Fibroblast of skin of scalp (primary cell): ENCODE results near the gene ST8SIA4. TPM values are rescaled to one million over a fixed set of nuclear protein-coding genes. Genes with fewer than 3 reads are reported as not detected.
A peak's percentile ranks its signal among the peaks of the same experiment; 100 is the strongest.

Experiments
- DNase-seq: peaks from one replicate; pipeline ENCODE4 v3.0.0-alpha.2; 2013
- polyA plus RNA-seq, 2 experiments: library from polyadenylated mRNA; unstranded; fragments of 120-200 nt; gene quantifications; one replicate each; pipeline ENCODE4 v1.2.1, GENCODE V29; 2013; ENCODE audit not compliant: insufficient read length in 2 of 2

ST8SIA4 gene, protein sequence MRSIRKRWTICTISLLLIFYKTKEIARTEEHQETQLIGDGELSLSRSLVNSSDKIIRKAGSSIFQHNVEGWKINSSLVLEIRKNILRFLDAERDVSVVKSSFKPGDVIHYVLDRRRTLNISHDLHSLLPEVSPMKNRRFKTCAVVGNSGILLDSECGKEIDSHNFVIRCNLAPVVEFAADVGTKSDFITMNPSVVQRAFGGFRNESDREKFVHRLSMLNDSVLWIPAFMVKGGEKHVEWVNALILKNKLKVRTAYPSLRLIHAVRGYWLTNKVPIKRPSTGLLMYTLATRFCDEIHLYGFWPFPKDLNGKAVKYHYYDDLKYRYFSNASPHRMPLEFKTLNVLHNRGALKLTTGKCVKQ
- polyA plus RNA-seq (2013, experiment 1 of 2; ENCODE audit: insufficient read length), result 0.88 TPM
- polyA plus RNA-seq (2013, experiment 2 of 2; ENCODE audit: insufficient read length), result 0.43 TPM

DNA sequence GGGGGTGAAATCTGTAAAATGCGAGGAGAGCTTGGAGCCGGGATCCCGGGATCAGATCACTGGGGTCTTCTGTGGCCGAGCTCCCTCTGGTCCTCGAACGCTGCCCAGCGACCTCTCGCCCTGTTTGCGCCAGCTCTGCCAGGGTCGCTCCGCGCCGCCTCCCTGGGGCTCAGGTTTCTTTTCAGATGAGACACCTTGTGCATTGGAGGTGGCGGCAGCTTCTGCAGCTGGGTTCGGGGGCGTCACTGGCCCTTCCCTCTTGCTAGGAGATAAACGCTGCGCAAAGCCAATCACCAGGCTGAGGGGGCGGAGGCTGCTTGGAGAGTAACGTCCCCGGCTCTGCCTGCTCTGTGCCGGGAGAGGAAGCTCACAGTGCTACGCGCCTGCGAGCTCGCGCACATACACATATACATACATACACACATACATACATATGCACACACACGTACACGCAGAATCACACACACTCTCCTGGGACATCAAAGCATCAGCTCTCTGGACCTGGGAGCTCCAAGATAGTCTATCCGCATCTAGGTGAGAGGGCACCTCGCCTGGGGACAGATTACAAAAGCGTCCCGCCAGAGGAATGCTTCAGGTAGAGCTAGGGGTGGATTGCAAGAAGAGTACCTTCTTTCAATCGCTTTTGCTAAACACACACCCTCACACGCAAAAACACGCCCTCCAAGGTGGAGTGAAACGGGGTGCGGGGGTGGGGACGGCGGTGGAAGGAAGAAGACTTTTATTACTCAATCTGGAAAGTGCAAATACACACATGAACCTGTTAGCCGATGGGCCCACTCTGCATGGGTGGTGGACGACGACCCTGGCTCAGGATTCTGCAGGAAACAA is at the start of gene ST8SIA4:
Gene ST8SIA4, minus strand, starts transcription at position 244 of the 849 bp plus-strand sequence. CDS start 327 bp downstream, outside the sequence.
- DNase-seq, result peak; percentile 54

DNA sequence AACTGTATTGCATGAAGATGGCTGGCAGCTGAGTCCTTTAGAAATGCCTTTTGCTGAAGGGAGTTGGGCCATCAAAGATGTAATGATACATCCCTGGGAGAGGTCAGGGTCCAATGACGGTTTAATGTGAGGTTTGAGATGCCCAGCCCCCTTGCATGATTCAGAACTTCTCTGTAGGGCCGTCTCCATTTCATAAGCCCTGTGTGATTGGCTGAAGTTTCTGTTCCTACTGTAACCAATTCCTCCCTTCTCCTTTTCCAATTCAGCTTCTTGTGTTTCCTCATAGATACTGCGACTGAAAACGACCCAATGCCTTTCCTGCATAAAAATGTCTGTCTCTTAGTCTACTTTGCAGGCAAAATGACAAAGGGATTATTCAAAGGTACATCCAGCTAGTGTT is 47.9 kb upstream of the ST8SIA4 start:
- no peak for DNase-seq

DNA sequence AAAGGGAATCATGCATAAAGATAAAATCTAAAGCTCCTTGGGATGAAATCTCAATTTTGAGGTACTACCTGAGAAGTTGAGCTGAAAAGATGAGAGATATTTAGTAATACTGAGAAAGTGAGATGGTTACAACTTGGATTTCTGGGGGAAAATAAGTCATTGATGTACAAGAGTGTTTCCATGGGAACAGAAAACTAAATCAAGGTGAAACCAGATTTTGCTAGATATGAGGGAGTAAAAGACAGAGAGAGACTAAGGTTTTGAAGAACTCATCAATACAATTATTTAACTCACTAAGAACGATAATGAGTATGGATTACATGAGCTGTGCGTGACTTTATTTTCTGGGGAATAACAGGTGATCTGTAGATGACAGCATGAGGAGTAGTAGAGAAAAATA is 10.2 kb upstream of the ST8SIA4 start:
- DNase-seq, result no peak

DNA sequence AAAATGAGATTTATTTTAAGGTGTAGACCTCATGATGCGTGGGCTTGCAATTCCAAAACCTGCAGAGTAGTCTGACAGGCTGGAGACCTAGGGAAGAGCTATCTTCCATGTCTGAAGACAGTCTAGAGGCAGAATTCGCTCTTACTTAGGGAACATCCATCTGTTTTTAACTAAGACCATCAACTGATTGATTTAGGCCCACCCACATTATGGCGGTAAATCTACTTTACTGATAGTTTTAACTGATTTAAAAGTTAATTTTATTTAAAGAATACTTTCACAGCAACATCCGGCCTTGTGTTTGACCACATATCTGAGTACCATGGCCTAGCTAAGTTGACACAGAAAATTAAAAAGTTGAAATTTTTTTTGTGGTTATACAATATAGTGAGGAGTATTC is 6.0 kb upstream of the ST8SIA4 start:
- DNase-seq, result no peak

DNA sequence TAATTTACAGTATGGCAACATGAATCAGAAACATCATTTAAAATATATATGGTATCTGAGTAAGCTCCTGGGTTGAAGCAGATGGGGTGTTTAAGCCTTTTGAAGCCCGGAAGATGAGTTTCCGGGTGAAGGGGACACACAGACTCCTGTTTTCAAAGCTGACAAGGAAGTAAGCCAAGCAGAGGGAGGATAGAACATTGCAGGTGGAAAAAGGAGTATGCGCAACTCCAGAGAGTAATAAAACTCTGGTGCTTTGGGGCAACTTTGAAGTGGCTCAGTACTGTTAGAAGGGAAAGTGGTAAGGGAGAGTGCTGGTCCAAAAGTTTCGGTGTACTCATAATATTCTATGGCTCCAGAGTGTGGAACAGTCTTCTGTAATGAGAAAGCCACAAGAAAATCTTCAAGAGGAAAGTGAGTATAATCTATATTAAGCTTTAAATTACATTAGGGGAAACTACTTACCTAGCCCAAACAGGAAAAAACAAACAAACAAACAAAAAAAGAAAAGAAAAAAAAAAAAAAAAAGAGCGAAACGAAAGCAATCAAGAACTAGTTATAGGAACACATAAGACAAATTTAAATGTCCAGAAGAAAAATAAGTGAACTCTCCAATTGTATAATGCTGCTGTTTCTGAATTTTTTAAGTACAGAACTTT is 2.3 kb upstream of the ST8SIA4 start:
- no peak for DNase-seq

DNA sequence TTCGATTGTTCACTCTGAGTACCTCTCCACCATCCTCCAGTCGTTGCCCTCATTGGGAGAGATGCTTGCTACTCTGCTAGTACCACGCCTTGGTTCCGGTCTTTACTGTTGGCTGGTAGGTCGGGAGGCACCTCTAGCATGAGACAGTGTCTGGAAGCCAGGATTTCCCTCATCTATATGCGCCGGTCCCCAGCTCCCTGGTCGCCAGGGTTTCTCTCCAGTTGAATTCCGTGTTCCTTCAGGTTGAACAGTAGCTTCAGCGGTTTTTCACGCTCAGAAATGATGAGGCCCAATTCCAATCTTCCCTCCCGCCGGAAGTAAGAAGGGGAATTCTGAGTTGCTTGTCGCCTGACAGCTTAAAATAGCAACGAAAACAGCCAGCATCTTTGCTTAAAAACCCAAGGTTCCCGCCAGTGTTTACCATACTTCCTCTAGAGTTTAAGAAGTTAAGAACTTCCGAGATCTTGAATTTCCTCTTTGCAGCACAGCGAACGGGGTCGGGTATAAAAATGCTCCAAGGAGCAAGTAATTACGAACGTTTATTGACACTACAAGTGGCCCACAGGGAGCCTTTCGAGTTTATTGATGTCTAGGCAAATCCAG is 1.3 kb upstream of the ST8SIA4 start:
- no peak for DNase-seq

DNA sequence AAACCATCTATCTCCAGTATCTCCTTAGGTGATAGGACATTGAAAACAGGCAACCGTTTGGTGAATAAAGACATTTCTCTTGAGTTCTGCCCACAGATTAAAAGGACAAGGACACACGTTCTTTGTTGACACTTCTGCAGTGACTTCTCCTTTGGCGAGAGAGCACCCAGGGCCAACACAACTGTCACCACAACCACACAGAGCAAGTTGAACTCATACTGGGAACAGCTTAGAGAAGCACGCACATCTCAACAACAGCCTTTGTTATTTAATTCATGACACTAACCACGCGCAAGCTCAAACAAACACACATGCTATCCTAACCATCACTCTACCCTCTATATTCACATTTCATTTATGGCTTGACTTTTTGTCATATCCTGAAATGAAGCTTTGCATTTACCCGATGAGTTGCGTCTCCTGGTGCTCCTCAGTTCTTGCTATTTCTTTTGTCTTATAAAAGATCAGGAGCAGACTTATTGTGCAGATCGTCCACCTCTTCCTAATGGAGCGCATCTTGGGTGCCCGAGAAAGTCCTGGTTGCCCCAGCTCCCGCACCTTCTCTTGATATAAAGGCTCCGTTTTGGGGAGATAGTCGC is 543 bp downstream of the ST8SIA4 start:
- DNase-seq, result no peak

DNA sequence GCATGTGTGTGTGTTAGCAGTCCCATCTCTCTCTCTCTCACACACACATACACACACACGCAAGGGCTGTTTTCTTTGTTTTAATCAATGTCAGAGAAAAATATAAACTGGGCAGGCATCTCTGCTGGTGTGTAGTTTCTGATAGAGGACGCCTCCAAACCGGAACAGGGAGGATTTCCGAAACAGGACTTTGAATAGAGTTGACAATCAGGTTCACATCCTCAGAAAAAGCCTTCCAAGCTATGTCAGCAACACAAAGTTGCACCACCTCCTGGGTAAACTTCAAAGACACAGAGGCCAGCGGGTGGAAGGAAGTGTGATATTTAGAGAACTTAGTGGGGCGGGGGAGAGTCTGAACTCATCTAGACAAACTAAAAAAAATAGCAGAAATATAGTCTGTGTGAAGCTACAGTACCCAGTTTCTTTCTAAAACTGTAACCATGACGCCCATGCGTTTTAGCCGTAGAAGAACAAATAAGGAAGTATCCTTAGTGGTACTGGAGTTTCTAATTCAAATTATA is 1.2 kb downstream of the ST8SIA4 start:
- no peak for DNase-seq

DNA sequence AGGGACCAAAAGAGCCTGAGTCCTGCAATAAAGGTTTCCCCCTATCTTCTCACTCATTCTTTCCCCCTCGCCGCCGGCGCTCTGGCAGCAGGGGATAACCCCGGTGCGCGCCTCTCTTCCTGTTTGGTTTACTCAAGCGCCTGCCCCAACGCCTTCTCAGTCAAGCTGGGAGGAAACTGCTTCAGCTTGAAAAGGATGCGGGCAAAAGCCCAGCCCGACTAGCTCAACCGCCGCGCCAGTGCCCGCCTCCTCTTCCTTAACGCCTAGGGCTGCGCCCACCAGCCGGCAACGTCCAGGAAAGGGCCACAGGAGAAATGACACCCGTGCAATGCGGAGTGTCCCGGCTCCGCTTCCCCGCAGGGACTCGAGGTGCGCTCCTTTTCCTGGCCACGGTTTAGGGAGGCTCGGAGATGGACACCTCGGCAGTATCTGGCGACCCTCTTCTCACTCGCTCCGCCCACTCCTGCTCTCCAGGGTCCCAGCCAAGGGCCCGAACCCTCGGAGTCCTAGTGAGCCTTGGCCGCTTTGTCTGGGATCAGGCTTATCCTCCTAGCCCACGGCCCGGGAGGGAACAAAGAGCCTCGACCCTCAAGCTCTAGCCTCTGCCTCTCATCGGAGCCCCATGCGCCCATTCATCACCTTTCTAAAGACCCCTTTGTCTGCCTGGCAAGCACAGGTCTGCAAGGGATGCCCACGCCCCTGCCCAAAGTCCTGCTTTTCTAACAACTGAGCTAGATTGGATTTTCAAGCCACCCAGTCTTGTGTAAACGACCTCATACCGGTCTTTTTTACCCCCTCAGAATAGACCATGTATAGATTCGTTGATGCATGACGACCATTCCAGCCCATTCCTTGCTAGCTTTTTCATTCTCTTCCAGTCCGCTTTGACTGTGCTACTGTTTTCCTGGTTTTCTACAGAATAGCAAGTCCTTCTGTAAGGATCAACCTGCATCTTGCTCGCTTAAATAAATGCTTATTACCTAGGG is 2.0 kb downstream of the ST8SIA4 start:
- peak; percentile 41 for DNase-seq

DNA sequence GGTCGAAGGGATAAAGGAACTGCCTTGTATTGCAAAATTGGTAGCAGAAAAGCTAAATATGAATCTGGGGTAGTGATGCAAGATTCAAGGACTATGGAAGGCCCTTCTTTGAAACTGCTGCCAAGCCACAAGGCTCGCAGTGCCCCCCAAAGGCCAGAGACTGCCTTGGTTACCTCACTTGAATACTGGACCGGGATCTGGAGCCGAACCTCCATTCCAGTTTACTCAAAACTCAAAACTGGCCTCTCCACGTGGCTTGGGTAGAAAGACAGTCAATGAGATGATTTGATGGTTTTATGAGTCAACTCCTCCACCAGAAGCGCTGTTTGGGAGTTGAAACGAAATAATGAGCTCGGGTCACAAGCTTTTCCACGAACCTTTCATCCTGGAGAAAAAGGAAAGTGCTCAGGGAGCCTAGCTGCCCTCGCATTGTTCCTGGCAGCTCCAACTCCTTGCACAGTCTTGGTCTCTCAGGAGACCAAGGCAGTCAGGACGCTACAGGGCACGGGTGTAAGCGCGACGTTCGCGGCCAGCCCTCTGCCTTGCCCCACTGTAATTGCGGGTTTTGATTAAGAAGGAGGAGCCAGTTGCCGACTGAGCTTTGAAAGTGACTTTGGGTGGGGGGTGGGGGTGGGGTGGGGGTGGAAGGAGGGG is 2.8 kb downstream of the ST8SIA4 start:
- DNase-seq, result peak; percentile 18

DNA sequence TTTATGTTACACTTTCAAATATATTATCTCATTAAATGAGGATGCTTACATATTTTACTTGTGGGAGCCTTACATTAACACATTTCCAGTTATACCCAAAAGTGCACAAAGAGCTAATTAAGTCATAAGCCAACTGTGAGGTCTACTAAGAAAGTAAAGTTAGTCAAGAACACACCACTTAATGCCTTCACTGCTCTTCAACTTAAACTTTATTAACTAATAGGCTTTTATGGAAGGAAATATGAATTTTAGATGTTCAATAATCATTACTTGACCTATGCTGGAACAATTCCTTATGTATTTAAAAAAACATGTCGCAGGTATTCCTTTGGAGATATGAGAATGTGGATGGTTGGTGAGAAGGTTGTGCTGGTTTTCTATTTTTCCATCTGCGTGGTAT is 3.4 kb downstream of the ST8SIA4 start:
- DNase-seq, result no peak

DNA sequence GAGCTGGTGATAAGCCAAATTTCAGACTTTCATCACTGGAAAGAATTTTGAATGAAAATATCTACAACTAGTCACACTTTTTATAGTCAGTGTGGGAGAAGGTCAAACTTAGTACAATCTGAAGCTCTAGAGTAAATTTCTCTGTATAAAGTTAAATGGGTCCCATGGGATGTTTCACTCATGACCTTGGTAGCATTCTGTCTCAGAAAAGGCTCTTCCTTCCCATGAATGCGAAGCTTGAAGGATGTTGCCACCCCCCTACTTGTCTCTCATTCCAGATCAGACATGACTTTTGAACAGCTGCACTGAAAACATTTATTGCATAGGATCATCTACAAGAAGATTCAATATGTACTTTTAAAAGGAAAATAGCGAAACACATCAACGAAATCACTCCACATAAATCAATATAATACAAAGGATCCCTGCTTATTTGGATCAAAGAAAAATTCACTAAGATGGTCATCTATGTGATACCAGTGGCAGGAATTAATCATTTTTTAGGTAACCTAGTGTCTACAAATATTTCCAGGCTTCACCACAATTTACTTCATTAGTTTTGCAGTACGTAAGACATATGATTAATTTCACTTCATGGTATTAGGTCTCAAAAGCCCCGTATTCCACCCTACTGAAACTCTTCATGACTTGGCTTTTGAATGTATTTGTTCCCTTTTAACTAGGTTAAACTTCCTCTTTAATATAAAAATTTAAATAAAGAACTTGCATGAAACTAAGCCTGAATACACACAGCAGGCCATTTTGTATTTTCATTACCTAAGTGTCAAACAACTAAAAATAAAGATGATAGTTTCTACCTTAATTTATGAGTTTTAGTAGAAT is 4.4 kb downstream of the ST8SIA4 start:
- DNase-seq, result no peak

DNA sequence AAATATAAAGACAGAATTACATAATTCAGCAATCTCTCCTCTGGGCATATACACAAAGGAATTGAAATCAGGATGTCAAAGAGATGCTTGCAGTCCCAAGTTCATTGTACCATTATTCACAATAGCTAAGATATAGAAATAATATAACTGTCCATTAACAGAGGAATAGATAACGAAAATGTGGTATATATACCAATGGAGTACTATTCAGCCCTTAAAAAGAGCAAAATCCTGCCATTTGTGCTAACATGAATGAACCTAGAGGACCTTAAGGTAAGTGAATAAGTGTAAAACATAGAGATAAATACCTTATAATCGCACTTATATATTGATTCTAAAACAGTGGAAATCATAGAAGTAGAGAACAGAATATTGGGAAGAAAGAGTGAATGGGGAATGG is 7.0 kb downstream of the ST8SIA4 start:
- DNase-seq, result no peak

DNA sequence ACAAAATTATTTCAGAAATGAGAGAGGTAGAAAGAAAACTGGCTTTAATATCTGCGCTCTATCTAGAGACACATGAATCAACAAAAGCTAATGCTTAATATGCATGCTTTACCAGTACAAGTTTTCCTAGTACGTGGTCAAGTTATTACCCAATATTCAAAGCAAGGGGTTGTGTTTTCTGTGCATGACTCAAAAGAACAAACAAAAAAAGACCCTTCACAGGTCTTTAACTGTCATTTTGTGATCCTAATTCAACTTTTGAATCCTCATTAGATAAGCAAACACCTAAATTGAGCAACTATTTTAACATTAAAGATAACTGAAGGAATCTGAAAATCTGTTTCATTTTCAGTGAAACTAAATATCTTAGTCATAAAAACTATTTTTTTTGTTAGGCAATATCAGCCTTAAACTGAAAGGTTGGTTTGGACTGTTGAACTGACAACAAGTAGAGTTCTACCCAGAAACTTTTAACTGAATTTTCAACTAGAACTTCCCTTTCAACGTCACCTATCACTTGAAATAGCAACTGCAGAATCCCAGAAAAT is 12.5 kb downstream of the ST8SIA4 start:
- DNase-seq, result no peak

DNA sequence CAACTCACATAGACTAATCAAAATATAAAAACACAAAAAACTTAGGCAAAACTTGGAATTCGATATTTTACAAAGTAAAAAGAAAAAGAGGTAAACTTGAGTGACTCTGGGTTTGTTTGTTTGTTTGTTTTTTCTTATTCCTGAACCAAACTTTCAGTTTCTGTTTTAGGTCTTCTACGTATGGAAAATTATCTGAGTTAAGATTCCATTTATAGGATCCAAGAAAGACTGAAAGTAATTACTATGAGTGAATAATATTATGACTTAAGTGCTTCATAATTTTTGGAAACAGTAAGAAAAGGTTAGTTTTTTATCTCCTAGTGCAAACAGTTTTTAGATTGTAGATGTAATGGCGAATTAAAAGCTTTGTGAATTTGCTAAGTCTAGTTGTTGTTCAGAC is 13.2 kb downstream of the ST8SIA4 start:
- DNase-seq, result no peak

DNA sequence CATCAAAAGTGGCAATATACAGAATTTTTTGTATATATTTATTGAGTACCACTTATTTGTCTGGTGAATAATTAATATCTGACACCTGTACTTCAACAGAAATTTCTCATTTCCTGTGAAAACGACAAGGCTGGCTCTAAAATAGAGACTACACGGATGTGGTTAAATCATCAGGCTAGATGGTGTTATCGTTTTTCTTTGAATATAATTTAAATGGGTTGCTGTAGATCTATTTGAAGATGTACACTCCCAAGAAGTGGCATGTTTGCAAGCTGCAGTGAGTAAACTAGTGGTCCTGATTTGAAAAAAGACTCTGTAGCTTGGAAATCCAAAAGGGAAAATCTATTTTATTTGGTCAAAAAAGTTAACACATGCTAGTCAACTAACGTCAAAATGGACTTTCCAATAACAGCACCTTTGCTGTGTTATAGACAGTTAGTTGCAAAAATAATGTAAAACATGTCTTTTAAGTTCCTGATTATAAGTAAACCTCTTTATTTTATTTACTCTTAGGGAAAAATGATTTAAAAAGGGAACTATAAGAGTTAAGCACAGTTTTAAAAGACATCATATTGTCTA is 13.8 kb downstream of the ST8SIA4 start:
- DNase-seq, result no peak

DNA sequence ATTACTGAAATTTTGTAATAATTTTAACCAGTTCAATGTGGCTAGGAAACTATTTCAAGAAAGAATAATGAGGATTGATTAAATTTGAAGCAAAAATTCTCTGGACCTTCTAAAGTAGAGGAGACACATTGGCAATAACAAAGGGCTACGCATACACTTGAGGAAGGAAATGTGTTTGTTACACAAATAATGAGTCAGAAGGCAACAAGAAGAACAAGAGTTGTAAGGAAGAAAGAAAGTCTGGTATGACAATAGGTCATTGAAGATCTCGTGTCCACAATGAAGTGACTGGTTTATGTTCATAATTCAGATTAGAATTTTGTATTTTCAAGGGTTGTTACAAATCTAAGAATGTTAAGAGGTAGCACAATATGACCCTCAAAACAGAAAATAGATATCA is 25.8 kb downstream of the ST8SIA4 start:
- no peak for DNase-seq

DNA sequence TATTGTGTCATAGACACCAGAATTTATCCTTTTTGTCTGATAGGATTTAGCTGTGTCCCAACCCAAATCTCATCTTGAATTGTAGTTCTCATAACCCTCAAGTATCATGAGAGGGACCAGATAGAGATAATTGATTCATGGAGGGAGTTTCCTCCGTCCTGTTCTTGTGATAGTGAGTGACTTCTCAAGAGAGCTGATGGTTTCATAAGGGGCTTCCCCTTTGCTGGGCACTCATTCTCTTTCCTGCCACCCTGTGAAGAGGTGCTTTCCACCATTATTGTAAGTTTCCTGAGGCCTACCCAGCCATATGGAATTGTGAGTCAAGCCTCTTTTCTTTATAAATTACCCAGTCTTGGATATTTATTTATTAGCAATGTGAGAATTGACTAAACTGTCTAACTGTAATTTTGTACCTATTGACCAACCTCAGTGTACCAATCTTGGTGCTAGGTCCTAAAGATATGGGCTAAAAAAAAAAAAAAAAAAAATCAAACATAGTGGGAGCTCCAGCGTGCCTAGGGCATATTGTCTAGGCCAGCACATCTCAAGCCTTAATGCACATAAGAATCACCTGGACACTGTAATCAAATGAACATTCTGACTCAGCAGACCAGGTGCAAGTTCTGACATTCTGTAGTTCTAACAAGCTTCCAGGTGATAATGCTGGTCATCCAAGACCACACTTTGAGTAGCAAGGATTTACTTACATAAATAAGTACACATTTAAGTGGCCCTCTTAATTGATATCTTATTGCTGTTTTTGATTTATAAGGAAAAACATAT is 30.5 kb downstream of the ST8SIA4 start:
- no peak for DNase-seq
